SJCRH30 (cell line): Measurements from ENCODE around the gene CSTF1. TPM values are rescaled to one million over a fixed set of nuclear protein-coding genes. Genes with fewer than 3 reads are reported as not detected.
"Not testable (repeated sequence)": the region's sequence is repeated elsewhere in the genome, so short reads cannot be mapped to it uniquely, and the experiment has no call there.

Source experiments
- DNase-seq, 2 experiments: peaks; one replicate each; pipeline ENCODE4 v3.0.0-alpha.2; 2015 to 2020
- H3K27ac ChIP-seq: fragments of 250-450 bp; sonication (Bioruptor Pico); 2 replicates; pipeline ENCODE4 v1.5.1; 2020; ENCODE audit warnings: mild to moderate bottlenecking, moderate library complexity
- H3K27me3 ChIP-seq: fragments of 250-450 bp; sonication (Bioruptor Pico); 2 replicates; pipeline ENCODE4 v1.5.1; 2020; ENCODE audit warnings: mild to moderate bottlenecking, moderate library complexity
- H3K36me3 ChIP-seq: fragments of 250-450 bp; sonication (Bioruptor Pico); 2 replicates; pipeline ENCODE4 v1.5.1; 2020; ENCODE audit warnings: mild to moderate bottlenecking, moderate library complexity
- H3K4me1 ChIP-seq: fragments of 250-450 bp; sonication (Bioruptor Pico); 2 replicates; pipeline ENCODE4 v1.5.1; 2020; ENCODE audit warnings: mild to moderate bottlenecking, moderate library complexity
- H3K4me3 ChIP-seq: fragments of 250-450 bp; sonication (Bioruptor Pico); 2 replicates; pipeline ENCODE4 v1.5.1; 2020; ENCODE audit warnings: mild to moderate bottlenecking, moderate library complexity
- H3K9me3 ChIP-seq: fragments of 250-450 bp; sonication (Bioruptor Pico); replicated peaks from 2 replicates; pipeline ENCODE4 v1.5.1; 2020; ENCODE audit warnings: mild to moderate bottlenecking, moderate library complexity
- total RNA-seq: library from RNA; depleted of rRNA; stranded (reverse); fragments of >200 nt; shearing (Covaris generic); gene quantifications from 2 replicates; pipeline ENCODE4 v1.2.3, GENCODE V29; 2014

CSTF1 gene
- total RNA-seq, 1 experiment from 2014 or later, result 167 TPM

- Histone ChIP-seq H3K4me3 (no peak overlapping the region), H3K36me3 (peaks cover 100% of the 10 kb centered on the region), H3K27ac (no peak overlapping the region), H3K9me3 (no peaks in the 10 kb centered on the region), H3K4me1 (no peaks in the 10 kb centered on the region), H3K27me3 (no peaks in the 10 kb centered on the region)
- DNase-seq, result peak in 1 of 2 experiments; percentile 40
These were observed 9.1 kb upstream of the CSTF1 start for GRCh38 chr20:56383334-56383733.

- H3K36me3 ChIP-seq, result peaks cover 100% of the 10 kb centered on the region
- H3K4me1 ChIP-seq, result no peaks in the 10 kb centered on the region
- no peak overlapping the region for H3K27ac ChIP-seq
- no peak for DNase-seq
- H3K9me3 ChIP-seq, result no peaks in the 10 kb centered on the region
- no peaks in the 10 kb centered on the region for H3K27me3 ChIP-seq
- no peak overlapping the region for H3K4me3 ChIP-seq
These were observed 7.3 kb upstream of the CSTF1 start for GRCh38 chr20:56385130-56385529.

- Histone ChIP-seq H3K36me3 (peaks cover 93% of the 10 kb centered on the region), H3K9me3 (no peaks in the 10 kb centered on the region), H3K4me3 (no peak overlapping the region), H3K27ac (no peak overlapping the region), H3K4me1 (peaks cover 4% of the 10 kb centered on the region; the same call in 1 of the 2 replicates), H3K27me3 (no peaks in the 10 kb centered on the region)
- DNase-seq, result no peak
These were observed 6.2 kb upstream of the CSTF1 start for GRCh38 chr20:56386219-56386618.

DNA sequence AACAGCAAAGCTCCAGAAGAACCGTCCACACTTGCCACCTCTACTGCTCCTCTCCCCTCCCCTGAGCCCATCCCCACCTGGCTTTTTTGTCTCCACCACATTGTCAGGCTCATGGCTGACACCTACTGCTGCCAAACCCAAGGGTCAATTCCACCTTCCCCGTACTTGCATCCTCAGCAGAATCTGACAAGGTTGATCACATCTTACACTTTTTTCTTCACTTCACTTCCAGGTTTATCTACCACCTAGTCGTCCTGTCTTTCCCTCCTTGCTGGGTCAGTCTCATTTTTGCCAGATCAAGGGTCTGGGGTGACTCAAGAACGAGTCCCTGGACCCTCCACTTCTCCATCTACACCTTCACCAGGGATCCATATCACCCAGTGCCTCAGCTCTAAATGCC, 3.6 kb upstream of the CSTF1 start:
- DNase-seq, result no peak
- Histone ChIP-seq H3K9me3 (no peaks in the 10 kb centered on the region), H3K36me3 (peaks cover 66% of the 10 kb centered on the region), H3K4me1 (peaks cover 8% of the 10 kb centered on the region), H3K27me3 (no peaks in the 10 kb centered on the region), H3K27ac (no peak overlapping the region), H3K4me3 (no peak overlapping the region)

DNA sequence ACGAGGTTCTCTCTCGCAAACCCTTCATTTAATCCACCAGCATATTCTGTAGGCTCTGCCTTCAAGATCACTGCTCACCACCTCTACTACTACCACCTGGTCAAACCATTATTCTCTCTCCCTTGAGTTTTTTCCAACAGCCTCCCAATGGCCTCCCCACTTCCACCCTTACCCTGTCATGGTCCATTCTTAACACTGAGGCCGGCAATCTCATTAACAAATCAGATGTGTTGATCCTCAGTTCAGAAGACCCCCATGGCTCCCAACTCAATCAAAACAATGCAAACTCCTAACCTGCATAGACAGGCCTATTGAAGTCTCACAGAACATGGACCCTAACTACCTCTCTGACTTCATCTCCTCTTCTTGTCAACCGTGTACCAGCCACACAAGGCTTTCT, 2.6 kb upstream of the CSTF1 start:
- H3K27ac ChIP-seq, result no peak overlapping the region
- no peaks in the 10 kb centered on the region for H3K9me3 ChIP-seq
- no peak for DNase-seq
- peaks cover 14% of the 10 kb centered on the region for H3K4me1 ChIP-seq
- H3K4me3 ChIP-seq, result no peak overlapping the region
- no peaks in the 10 kb centered on the region for H3K27me3 ChIP-seq
- H3K36me3 ChIP-seq, result peaks cover 63% of the 10 kb centered on the region

GRCh38 chr20:56390396-56390795, 2.0 kb upstream of the CSTF1 start:
- Histone ChIP-seq H3K4me3 (peak overlapping the region; percentile 89), H3K4me1 (peaks cover 17% of the 10 kb centered on the region), H3K36me3 (peaks cover 61% of the 10 kb centered on the region)
- not testable (repeated sequence) for H3K27ac ChIP-seq, DNase-seq, H3K27me3 ChIP-seq, H3K9me3 ChIP-seq

DNA sequence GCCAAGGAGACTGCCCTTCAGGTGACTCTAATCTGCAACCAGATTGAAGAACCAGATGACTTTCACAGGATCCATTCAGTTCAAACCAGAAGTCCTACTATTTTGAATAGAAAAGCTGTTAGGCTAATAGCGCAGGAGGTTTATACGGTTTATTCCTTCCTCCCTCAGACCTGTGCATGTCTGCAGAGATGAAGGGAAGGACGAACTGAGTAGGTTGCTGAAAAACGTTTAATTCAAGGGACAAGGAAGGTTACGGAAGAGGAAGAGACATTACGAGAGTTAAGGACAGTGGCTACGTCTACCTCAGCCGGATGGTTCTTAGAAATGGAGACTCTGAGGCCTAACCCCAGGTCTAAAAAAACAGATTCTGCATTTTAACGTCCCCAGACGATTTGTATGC, 1.4 kb upstream of the CSTF1 start:
- Histone ChIP-seq H3K4me3 (peak overlapping the region; percentile 89), H3K36me3 (peaks cover 61% of the 10 kb centered on the region), H3K27me3 (no peaks in the 10 kb centered on the region), H3K4me1 (peaks cover 17% of the 10 kb centered on the region), H3K27ac (peak overlapping the region; percentile 75; the same call in 1 of the 2 replicates), H3K9me3 (no peaks in the 10 kb centered on the region)
- DNase-seq, result no peak

DNA sequence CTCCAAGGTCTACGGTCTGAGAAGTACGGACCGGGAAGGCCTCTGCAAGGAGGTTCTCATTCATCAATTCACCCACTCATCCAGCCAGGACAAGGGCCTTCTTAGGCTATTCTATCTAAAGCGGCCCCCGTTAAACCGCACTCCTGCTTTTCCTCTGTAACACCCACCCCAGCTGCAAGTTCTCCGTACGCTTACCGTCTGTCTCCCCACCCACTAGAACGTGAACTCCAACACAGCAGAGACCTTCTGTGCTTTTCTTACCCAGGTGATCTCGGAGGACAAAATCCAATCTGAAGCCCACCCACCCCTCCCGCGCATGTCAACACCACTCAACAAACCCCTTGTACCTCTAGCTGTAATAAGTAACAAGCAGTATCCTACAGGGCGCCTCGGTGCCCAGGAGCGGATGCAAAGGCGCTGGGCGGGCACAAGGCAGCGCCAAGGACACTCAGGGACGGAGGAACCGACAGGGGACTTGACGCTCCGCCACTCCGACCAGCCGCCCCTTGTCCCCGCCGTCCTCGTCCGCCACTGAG, 781 bp upstream of the CSTF1 start:
- Histone ChIP-seq H3K27me3 (no peaks in the 10 kb centered on the region), H3K27ac (peak overlapping the region; percentile 75), H3K9me3 (no peaks in the 10 kb centered on the region), H3K4me3 (peak overlapping the region; percentile 89), H3K36me3 (peaks cover 61% of the 10 kb centered on the region), H3K4me1 (peaks cover 17% of the 10 kb centered on the region)
- peak in 1 of 2 experiments; percentile 57 for DNase-seq

- H3K27ac ChIP-seq, result peak overlapping the region; percentile 75
- peaks cover 17% of the 10 kb centered on the region for H3K4me1 ChIP-seq
- peak in 1 of 2 experiments; percentile 54 for DNase-seq
- peaks cover 61% of the 10 kb centered on the region for H3K36me3 ChIP-seq
- peak overlapping the region; percentile 89 for H3K4me3 ChIP-seq
- H3K9me3 ChIP-seq, result no peaks in the 10 kb centered on the region
- H3K27me3 ChIP-seq, result no peaks in the 10 kb centered on the region
These were observed 537 bp downstream of the CSTF1 start for GRCh38 chr20:56392881-56393482.

DNA sequence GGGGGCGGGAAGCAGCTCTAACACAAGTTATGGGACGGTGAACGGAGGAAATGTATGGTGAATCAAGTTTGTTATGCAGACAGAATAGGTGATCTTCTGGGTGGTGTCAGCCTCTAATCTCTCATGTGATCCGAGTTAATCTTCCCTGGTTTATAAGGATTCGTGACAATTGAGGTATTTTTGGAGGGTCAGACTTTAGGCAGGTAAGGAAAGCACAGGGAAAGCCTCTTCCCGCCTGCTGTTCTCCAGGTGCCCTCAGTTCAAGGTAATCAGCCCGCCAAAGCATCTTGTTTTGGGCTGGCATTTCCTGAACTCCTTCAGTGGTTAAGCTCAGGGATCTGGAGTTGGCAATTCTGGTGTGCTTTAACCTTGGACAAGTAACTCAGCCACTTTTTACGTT, 1.2 kb downstream of the CSTF1 start:
- peaks cover 17% of the 10 kb centered on the region for H3K4me1 ChIP-seq
- peak overlapping the region; percentile 89 for H3K4me3 ChIP-seq
- no peak for DNase-seq
- H3K36me3 ChIP-seq, result peaks cover 61% of the 10 kb centered on the region
- H3K27me3 ChIP-seq, result no peaks in the 10 kb centered on the region
- no peaks in the 10 kb centered on the region for H3K9me3 ChIP-seq
- H3K27ac ChIP-seq, result no peak overlapping the region

DNA sequence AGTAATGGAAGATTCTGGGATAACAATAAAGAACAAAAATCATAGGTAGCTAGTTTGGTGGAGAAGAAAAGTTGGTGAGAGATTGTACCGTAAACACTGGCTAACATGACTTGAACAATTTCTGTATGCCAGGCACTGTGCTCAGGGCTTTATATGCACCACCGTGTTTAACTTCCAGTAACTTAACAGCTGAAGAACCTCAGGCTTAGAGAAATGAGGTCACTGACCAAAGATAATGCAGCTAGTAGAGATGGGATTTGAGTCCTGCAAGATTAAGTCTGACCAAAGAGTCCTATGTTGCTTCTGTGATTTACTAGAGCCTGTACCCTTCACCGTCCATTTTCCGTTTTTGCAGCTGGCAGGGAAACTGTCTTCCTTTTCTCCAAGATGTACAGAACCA, 2.7 kb downstream of the CSTF1 start:
- H3K4me1 ChIP-seq, result peaks cover 17% of the 10 kb centered on the region
- H3K9me3 ChIP-seq, result no peaks in the 10 kb centered on the region
- H3K27ac ChIP-seq, result no peak overlapping the region
- no peak overlapping the region for H3K4me3 ChIP-seq
- H3K36me3 ChIP-seq, result peaks cover 61% of the 10 kb centered on the region
- peak in 1 of 2 experiments; percentile 55 for DNase-seq
- no peaks in the 10 kb centered on the region for H3K27me3 ChIP-seq

- peak; percentile 77 to 96 for DNase-seq
- Histone ChIP-seq H3K9me3 (no peaks in the 10 kb centered on the region), H3K36me3 (peaks cover 95% of the 10 kb centered on the region), H3K27ac (no peak overlapping the region), H3K4me3 (no peak overlapping the region), H3K4me1 (no peaks in the 10 kb centered on the region), H3K27me3 (no peaks in the 10 kb centered on the region)
These were observed 7.7 kb downstream of the CSTF1 start for GRCh38 chr20:56400001-56400640.

DNA sequence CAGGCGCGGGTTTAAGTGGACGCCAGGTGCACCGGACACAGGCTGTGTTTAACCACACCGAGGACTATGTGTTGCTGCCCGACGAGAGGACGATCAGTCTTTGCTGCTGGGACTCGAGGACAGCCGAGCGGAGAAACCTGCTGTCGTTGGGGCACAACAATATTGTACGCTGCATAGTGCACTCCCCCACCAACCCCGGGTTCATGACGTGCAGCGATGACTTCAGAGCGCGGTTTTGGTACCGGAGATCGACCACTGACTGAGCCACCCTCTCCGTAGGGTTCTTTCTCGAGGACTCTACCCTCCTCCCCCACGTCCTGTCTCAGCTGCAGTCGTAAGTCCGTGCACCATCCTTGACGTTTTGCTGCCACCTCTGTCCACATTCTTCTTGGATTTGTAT, 11.0 kb downstream of the CSTF1 start:
- H3K27ac ChIP-seq, result no peak overlapping the region
- no peaks in the 10 kb centered on the region for H3K4me1 ChIP-seq
- peaks cover 96% of the 10 kb centered on the region for H3K36me3 ChIP-seq
- DNase-seq, result no peak
- no peaks in the 10 kb centered on the region for H3K9me3 ChIP-seq
- no peaks in the 10 kb centered on the region for H3K27me3 ChIP-seq
- H3K4me3 ChIP-seq, result no peak overlapping the region

DNA sequence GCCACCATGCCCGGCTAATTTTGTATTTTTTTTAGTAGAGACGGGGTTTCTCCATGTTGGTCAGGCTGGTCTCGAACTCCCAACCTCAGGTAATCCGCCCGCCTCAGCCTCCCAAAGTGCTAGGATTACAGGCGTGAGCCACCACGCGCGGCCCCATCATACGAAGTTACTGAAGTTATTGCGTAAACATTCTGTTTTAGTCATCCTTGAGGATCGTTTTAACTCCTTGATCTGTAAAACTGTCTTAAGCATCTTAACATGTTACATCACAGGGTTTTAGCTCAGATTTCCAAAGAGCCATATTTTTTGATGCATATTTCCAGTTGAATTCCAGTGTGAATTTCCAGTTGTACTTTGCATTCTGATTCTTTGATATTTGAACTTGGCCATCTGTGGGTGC, 12.9 kb downstream of the CSTF1 start:
- not testable (repeated sequence) for H3K27ac ChIP-seq, H3K4me3 ChIP-seq, DNase-seq, H3K9me3 ChIP-seq, H3K27me3 ChIP-seq, H3K4me1 ChIP-seq
- peaks cover 96% of the 10 kb centered on the region for H3K36me3 ChIP-seq

GRCh38 chr20:56406910-56407309, 14.5 kb downstream of the CSTF1 start:
- Histone ChIP-seq H3K27me3 (no peaks in the 10 kb centered on the region), H3K4me3 (no peak overlapping the region), H3K27ac (no peak overlapping the region), H3K4me1 (no peaks in the 10 kb centered on the region), H3K9me3 (no peaks in the 10 kb centered on the region), H3K36me3 (peaks cover 80% of the 10 kb centered on the region)
- DNase-seq, result no peak
